22Rv1 (cell line): ENCODE data around the gene EME2.

Experiments used
- CTCF ChIP-seq: fragments of 450-650 bp; IDR thresholded peaks from 2 replicates; pipeline ENCODE4 v1.5.1; 2017; ENCODE audit warnings: mild to moderate bottlenecking
- ZFX ChIP-seq: fragments of 450-650 bp; IDR thresholded peaks from 2 replicates; pipeline ENCODE4 v1.6.1; 2017; ENCODE audit warnings: antibody characterized with exemption, borderline replicate concordance

- TF ChIP-seq ZFX (no peak), CTCF (no peak)
Measured at GRCh38 chr16:1734123-1734522, 38.5 kb upstream of the EME2 start.
